IMR-90 (cell line): ENCODE measurements around the gene CADM4. TPM values are rescaled to one million over a fixed set of nuclear protein-coding genes. Genes with fewer than 3 reads are reported as not detected.
"Not testable (repeated sequence)": the region's sequence is repeated elsewhere in the genome, so short reads cannot be mapped to it uniquely, and the experiment has no call there.

Source experiments
- ATAC-seq: fragments of 200-7000 bp; cut with Tn5 transposase; 2 replicates; pipeline ENCODE4 v1.9.1; 2020; ENCODE audit warnings: low read depth, mild to moderate bottlenecking, moderate library complexity
- BruUV-seq: library from RNA; stranded (reverse); fragments of 400-500 nt; replicated peaks from 2 replicates; lab custom pipeline; 2021; lab: Mats Ljungman, UMichigan
- CTCF ChIA-PET: fragments of 300-600 bp; formaldehyde crosslinking; extraction: SDS; loops from one replicate; lab custom pipeline; 2021; ENCODE audit warnings: antibody characterized with exemption; lab: Yijun Ruan, JAX
- POLR2A ChIA-PET: fragments of 300-600 bp; sonication (Branson Sonifier 250); formaldehyde crosslinking; loops from one replicate; lab custom pipeline; 2022; ENCODE audit warnings: antibody characterized with exemption; ENCODE audit not compliant: unreplicated experiment; lab: Charles Lee
- DNase-seq: peaks from one replicate; pipeline ENCODE4 v3.0.0; 2013
- H2AFZ ChIP-seq: replicated peaks from 2 replicates; pipeline ENCODE3; 2013; ENCODE audit warnings: low read length, mild to moderate bottlenecking; ENCODE audit not compliant: poor library complexity
- H2AK5ac ChIP-seq: 2 replicates; pipeline ENCODE4 v1.6.1; 2013; ENCODE audit warnings: low read depth, low read length, inconsistent platforms
- H2AK9ac ChIP-seq: replicated peaks from 2 replicates; pipeline ENCODE3; 2013; ENCODE audit warnings: mild to moderate bottlenecking, low read depth, low read length, moderate library complexity; ENCODE audit not compliant: poor library complexity
- H2BK120ac ChIP-seq: 2 replicates; pipeline ENCODE4 v1.6.1; 2013; ENCODE audit warnings: low read depth, low read length, inconsistent platforms
- H2BK15ac ChIP-seq: 3 replicates; pipeline ENCODE4 v1.6.1; 2013; ENCODE audit warnings: low read depth, low read length, inconsistent platforms
- H2BK20ac ChIP-seq: 2 replicates; pipeline ENCODE4 v1.6.1; 2013; ENCODE audit warnings: low read depth, mild to moderate bottlenecking, inconsistent platforms, low read length, moderate library complexity
- H2BK5ac ChIP-seq: 2 replicates; pipeline ENCODE4 v1.6.1; 2013; ENCODE audit warnings: mild to moderate bottlenecking, low read depth, low read length, inconsistent platforms; ENCODE audit not compliant: poor library complexity, severe bottlenecking
- H3K14ac ChIP-seq: replicated peaks from 2 replicates; pipeline ENCODE4 v1.6.1; 2013; ENCODE audit warnings: low read depth, low read length, inconsistent platforms
- H3K18ac ChIP-seq: 2 replicates; pipeline ENCODE4 v1.6.1; 2013; ENCODE audit warnings: low read depth, low read length, control low read depth
- H3K23ac ChIP-seq: 2 replicates; pipeline ENCODE4 v1.6.1; 2013; ENCODE audit warnings: low read depth, low read length, inconsistent platforms
- H3K27ac ChIP-seq: 2 replicates; pipeline ENCODE4 v1.5.1; 2013; ENCODE audit warnings: mild to moderate bottlenecking, control low read depth, low read length; ENCODE audit not compliant: insufficient read depth
- H3K27me3 ChIP-seq: 2 replicates; pipeline ENCODE4 v1.6.1; 2013; ENCODE audit warnings: low read length; ENCODE audit not compliant: control insufficient read depth, insufficient read depth
- H3K36me3 ChIP-seq: 2 replicates; pipeline ENCODE4 v1.6.1; 2013; ENCODE audit warnings: low read length, mixed read lengths; ENCODE audit not compliant: control insufficient read depth, insufficient read depth
- H3K4ac ChIP-seq: 2 replicates; pipeline ENCODE4 v1.6.1; 2013; ENCODE audit warnings: low read depth, low read length, inconsistent platforms
- H3K4me1 ChIP-seq: 2 replicates; pipeline ENCODE4 v1.6.1; 2013; ENCODE audit warnings: low read length, mixed read lengths; ENCODE audit not compliant: control insufficient read depth, insufficient read depth
- H3K4me2 ChIP-seq: 2 replicates; pipeline ENCODE4 v1.6.1; 2013; ENCODE audit warnings: low read depth, mild to moderate bottlenecking, control low read depth, low read length, moderate library complexity
- H3K4me3 ChIP-seq: 2 replicates; pipeline ENCODE4 v1.5.1; 2013; ENCODE audit warnings: low read depth, mild to moderate bottlenecking, control low read depth, low read length, moderate library complexity; ENCODE audit not compliant: insufficient read depth
- H3K56ac ChIP-seq: 2 replicates; pipeline ENCODE4 v1.6.1; 2013; ENCODE audit warnings: low read length, inconsistent platforms; ENCODE audit not compliant: insufficient read depth; ENCODE audit errors: extremely low read depth
- H3K79me1 ChIP-seq, 2 experiments: 2 replicates each; pipeline ENCODE4 v1.6.1; 2013; ENCODE audit warnings: low read length in 2 of 2, inconsistent platforms in 1 of 2, low read depth in 1 of 2
- H3K9ac ChIP-seq: 2 replicates; pipeline ENCODE4 v1.6.1; 2013; ENCODE audit warnings: low read depth, low read length, control low read depth
- H3K9me1 ChIP-seq: 2 replicates; pipeline ENCODE4 v1.6.1; 2013; ENCODE audit warnings: low read length, inconsistent platforms; ENCODE audit not compliant: insufficient read depth
- H3K9me3 ChIP-seq: 2 replicates; pipeline ENCODE4 v1.6.1; 2013; ENCODE audit warnings: low read length; ENCODE audit not compliant: control insufficient read depth, insufficient read depth
- H4K20me1 ChIP-seq: 2 replicates; pipeline ENCODE4 v1.6.1; 2013; ENCODE audit warnings: low read length, inconsistent platforms; ENCODE audit not compliant: insufficient read depth
- H4K5ac ChIP-seq: 2 replicates; pipeline ENCODE4 v1.6.1; 2013; ENCODE audit warnings: mild to moderate bottlenecking, low read depth, low read length, control low read depth
- H4K8ac ChIP-seq, 2 experiments: 2 replicates each; pipeline ENCODE4 v1.6.1; 2013; ENCODE audit warnings: low read depth in 2 of 2, low read length in 2 of 2, control low read depth in 1 of 2, inconsistent platforms in 1 of 2
- H4K91ac ChIP-seq: 2 replicates; pipeline ENCODE4 v1.6.1; 2013; ENCODE audit warnings: low read depth, low read length, inconsistent platforms; ENCODE audit not compliant: insufficient read depth
- BHLHE40 ChIP-seq: fragments of 150-350 bp; IDR thresholded peaks from 2 replicates; pipeline ENCODE4 v1.6.1; 2016; ENCODE audit warnings: mild to moderate bottlenecking, low read depth, low read length
- CEBPB ChIP-seq: IDR thresholded peaks from 2 replicates; pipeline ENCODE4 v1.6.1; 2012; ENCODE audit warnings: low read depth, low read length, improper control_type of control experiment
- NFE2L2 ChIP-seq: fragments of 150-350 bp; IDR thresholded peaks from 2 replicates; pipeline ENCODE4 v1.6.1; 2016; ENCODE audit warnings: low read depth, mild to moderate bottlenecking, low read length
- POLR2A ChIP-seq: IDR thresholded peaks from 2 replicates; pipeline ENCODE4 v1.6.1; 2012; ENCODE audit warnings: mild to moderate bottlenecking, low read depth, low read length
- RAD21 ChIP-seq: IDR thresholded peaks from 2 replicates; pipeline ENCODE4 v1.6.1; 2012; ENCODE audit warnings: low read length, improper control_type of control experiment
- WGBS, 2 experiments: methylation state at CpG; one replicate each; pipeline versions ENCODE4 v1.1.5 to v1.1.7; 2013; ENCODE audit warnings: missing lambda C conversion rate in 2 of 2; ENCODE audit not compliant: insufficient read length in 1 of 2; ENCODE audit errors: extremely low coverage in 2 of 2; 5-methylcytosine and 5-hydroxymethylcytosine counted together
- dilution Hi-C: fragments of 300-500 bp; cut with HindIII; formaldehyde crosslinking; loops from one replicate; pipeline ENCODE4 v1.14.3; 2018; ENCODE audit warnings: low sequenced_read_pairs; ENCODE audit not compliant: unreplicated experiment
- in situ Hi-C: fragments of 300-500 bp; cut with MboI; formaldehyde crosslinking; loops from 3 replicates; pipeline ENCODE4 v1.14.3; 2019; ENCODE audit warnings: low sequenced_read_pairs, inconsistent platforms, mixed read lengths
- intact Hi-C: fragments of 100-400 bp; cut with micrococcal nuclease; formaldehyde crosslinking; loops from 2 replicates; pipeline ENCODE4 v1.10.0; 2022
- polyA plus RNA-seq, 3 experiments: library from polyadenylated mRNA; depleted of rRNA; stranded (reverse); fragments of >200 nt; gene quantifications; 2 replicates each; pipeline ENCODE4 v1.2.3, GENCODE V29; 2012; ENCODE audit warnings: low replicate concordance in 1 of 3
- total RNA-seq: library from RNA; depleted of rRNA; stranded (reverse); fragments of >200 nt; gene quantifications from 2 replicates; pipeline ENCODE4 v1.2.3, GENCODE V29; 2012
- TF ChIP-seq, protein P1 (sequence below): fragments of 150-350 bp; IDR thresholded peaks from 2 replicates; pipeline ENCODE4 v1.6.1; 2017; ENCODE audit warnings: mild to moderate bottlenecking, antibody characterized with exemption, low read length, low read depth

Gene CADM4
- total and polyA plus RNA-seq, 2 of the 4 experiments (the other 2 are of a cell fraction): 2.0 to 4.9 TPM

DNA sequence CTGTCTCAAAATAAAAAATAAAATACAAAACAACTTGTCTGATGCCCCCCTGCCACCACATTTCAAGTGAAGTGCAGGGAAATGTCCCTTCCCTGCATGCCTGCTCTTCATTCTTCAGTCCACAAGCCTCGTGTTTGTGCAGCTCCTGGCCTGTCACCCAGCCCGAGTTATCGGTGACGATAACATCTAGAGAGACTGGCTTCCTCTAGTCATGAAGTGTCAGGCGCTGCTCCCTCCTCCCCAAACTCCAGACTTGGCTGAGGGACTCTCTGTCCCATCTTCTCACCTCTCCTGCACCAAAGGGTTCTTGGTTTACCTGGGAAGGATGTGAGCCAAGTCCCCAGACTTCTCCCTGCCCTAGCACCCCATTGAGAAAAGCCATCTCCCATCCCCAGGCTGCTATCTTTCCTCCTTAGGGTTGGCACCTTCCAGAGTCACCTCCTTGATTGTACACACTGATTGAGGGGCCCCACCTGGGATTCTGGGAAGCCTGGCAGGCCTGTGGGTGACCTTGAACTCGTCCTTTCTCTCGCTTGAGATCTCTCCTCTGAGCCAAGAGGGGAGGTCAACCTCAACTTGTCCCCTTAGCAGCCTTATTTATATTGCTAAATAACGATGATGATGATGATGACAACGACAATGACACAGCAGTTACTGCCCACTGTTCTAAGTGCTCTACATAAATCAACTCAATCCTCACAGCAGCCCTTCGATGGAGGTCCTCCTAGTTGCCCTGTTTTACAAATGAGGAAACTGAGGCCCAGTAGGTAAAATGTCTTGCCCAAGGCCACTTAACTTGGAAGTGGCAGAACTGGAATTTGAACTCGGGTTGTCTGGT is 43.4 kb upstream of the CADM4 start:
- no peak overlapping the region for H3K14ac ChIP-seq
- no peak overlapping the region for H2AK9ac ChIP-seq
- H3K9me3 ChIP-seq: no peaks in the 10 kb centered on the region
- H3K9ac ChIP-seq: no peak overlapping the region
- H3K18ac ChIP-seq: no peak overlapping the region
- H2BK20ac ChIP-seq: no peak overlapping the region
- no TSS peak for BruUV-seq
- H3K4me2 ChIP-seq: no peak overlapping the region
- ChIA-PET POLR2A (no interaction called here), CTCF (no interaction called here)
- DNase-seq (no peak), ATAC-seq (no peak)
- in situ Hi-C loops: no loop called here
- H3K56ac ChIP-seq: no peak overlapping the region
- no peak overlapping the region for H3K23ac ChIP-seq
- no peak overlapping the region for H4K8ac ChIP-seq
- no peak overlapping the region for H3K4me3 ChIP-seq
- H3K27ac ChIP-seq: no peak overlapping the region
- no peaks in the 10 kb centered on the region for H3K79me1 ChIP-seq
- dilution Hi-C loops: no loop called here
- H3K27me3 ChIP-seq: no peaks in the 10 kb centered on the region
- WGBS, 2 experiments: no CpG with 5 or more reads among the region's 11 CpGs
- peaks cover 2% of the 10 kb centered on the region; the same call in 1 of the 2 replicates for H3K4me1 ChIP-seq
- H4K91ac ChIP-seq: no peak overlapping the region
- H2BK120ac ChIP-seq: no peak overlapping the region
- no peaks in the 10 kb centered on the region for H4K20me1 ChIP-seq
- H2BK15ac ChIP-seq: no peak overlapping the region
- no peak overlapping the region for H4K5ac ChIP-seq
- peak overlapping the region; percentile 51 for H2AFZ ChIP-seq
- TF ChIP-seq CEBPB (no peak), NFE2L2 (peak; percentile 53; the same call in 1 of the 2 replicates), RAD21 (no peak), POLR2A (no peak), BHLHE40 (no peak)
- TF ChIP-seq, protein P1, sequence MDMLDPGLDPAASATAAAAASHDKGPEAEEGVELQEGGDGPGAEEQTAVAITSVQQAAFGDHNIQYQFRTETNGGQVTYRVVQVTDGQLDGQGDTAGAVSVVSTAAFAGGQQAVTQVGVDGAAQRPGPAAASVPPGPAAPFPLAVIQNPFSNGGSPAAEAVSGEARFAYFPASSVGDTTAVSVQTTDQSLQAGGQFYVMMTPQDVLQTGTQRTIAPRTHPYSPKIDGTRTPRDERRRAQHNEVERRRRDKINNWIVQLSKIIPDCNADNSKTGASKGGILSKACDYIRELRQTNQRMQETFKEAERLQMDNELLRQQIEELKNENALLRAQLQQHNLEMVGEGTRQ: no peak
- H2BK5ac ChIP-seq: no peak overlapping the region
- H2AK5ac ChIP-seq: no peak overlapping the region
- no peaks in the 10 kb centered on the region for H3K36me3 ChIP-seq
- intact Hi-C loops: no loop called here
- no peak overlapping the region for H3K4ac ChIP-seq
- H3K9me1 ChIP-seq: no peaks in the 10 kb centered on the region

DNA sequence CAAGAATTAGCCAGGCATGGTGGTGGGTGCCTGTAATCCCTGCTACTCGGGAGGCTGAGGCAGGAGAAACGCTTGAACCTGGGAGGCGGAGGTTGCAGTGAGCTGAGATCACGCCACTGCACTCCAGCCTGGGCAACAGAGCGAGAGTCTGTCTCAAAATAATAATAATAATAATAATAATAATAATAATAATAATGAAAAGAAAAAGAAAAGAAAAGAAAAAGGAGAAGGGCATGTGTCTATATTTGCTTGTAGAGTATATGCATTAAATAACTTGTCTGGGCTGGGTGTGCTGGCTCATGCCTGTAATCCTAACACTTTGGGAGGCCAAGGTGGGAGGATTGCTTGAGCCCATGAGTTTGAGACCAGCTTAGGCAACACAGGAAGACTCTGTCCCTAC is 42.6 kb upstream of the CADM4 start:
- H2BK5ac ChIP-seq, H2BK20ac ChIP-seq, H3K4ac ChIP-seq, H3K14ac ChIP-seq, H3K9me3 ChIP-seq, in situ Hi-C loops, H4K8ac ChIP-seq, H2BK120ac ChIP-seq, H2BK15ac ChIP-seq, H3K4me3 ChIP-seq, H4K20me1 ChIP-seq, H2AFZ ChIP-seq, H4K5ac ChIP-seq, H4K91ac ChIP-seq, H3K18ac ChIP-seq, H2AK9ac ChIP-seq, intact Hi-C loops, DNase-seq, H3K36me3 ChIP-seq, CTCF ChIA-PET, ATAC-seq, H3K4me1 ChIP-seq, H3K27ac ChIP-seq, H3K23ac ChIP-seq, H3K79me1 ChIP-seq, dilution Hi-C loops, H3K27me3 ChIP-seq, H2AK5ac ChIP-seq, H3K9ac ChIP-seq, H3K56ac ChIP-seq, BruUV-seq, H3K9me1 ChIP-seq, H3K4me2 ChIP-seq, POLR2A ChIA-PET: not testable (repeated sequence)
- WGBS, 2 experiments: no CpG with 5 or more reads among the region's 5 CpGs
